ENCODE results near the gene CDH4.

The CDH4 gene

DNA sequence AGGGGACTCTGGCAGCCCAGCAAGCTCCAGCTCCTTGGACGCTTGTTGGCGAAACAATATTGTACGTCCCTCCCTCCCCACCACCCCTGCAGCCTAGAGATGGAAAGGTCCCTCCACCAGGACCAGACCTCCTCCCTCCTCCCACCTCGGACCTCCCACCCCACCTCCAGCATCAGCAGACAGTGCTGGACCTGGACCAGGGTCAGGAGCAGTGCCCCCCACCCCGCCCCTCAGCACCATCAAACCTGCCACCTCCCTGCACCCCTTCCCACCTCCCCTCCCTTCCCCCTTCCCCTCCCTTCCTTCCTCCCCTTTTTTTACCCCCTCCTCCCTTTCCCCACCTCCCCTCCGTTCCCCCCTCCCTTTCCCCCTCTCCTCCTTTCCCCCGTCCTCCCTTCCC lies 715.2 kb downstream of the CDH4 start:
- no peak overlapping the region for H2AFZ ChIP-seq (ENCODE audit: low read length)
- H3K4me2 ChIP-seq (ENCODE audit: insufficient read depth, low read length, poor library complexity, severe bottlenecking): no peak overlapping the region
- no peak overlapping the region for H3K4ac ChIP-seq (ENCODE audit: low read length)
- no peak overlapping the region for H2BK5ac ChIP-seq (ENCODE audit: low read length)
- peak overlapping the region; percentile 81 for H2BK15ac ChIP-seq (ENCODE audit: low read length)
- no peak overlapping the region for H4K91ac ChIP-seq (ENCODE audit: low read depth, low read length, poor library complexity)
- peaks cover 3 to 9% of the 10 kb centered on the region in 2 donors for H3K36me3 ChIP-seq (replicated peaks in 1 of 2; ENCODE audit: control insufficient read depth in 2 of 2, insufficient read depth in 2 of 2, low read length in 2 of 2)
- H3K4me1 ChIP-seq (ENCODE audit: control insufficient read depth in 2 of 2, insufficient read depth in 1 of 2, low read depth in 1 of 2, low read length in 2 of 2): peaks cover 0 to 2% of the 10 kb centered on the region in 2 donors
- 67% methylated on average over 1 of the region's 7 CpGs; no CpG with 5 or more reads in 1 of the 2 donors for WGBS, 2 donors (ENCODE audit: extremely low coverage in 2 of 2, insufficient read length in 2 of 2, insufficient replicate concordance in 1 of 2)
- H3K23ac ChIP-seq (ENCODE audit: low read depth, low read length, poor library complexity): no peak overlapping the region
- H2BK12ac ChIP-seq (ENCODE audit: low read length): no peak overlapping the region
- no peak overlapping the region for H3K9ac ChIP-seq (ENCODE audit: low read depth, low read length, poor library complexity)
- H3K14ac ChIP-seq (ENCODE audit: low read length): peak overlapping the region; percentile 82
- no peak overlapping the region for H4K8ac ChIP-seq (ENCODE audit: low read depth, low read length)
- H3K9me3 ChIP-seq (replicated peaks in 1 of 2; ENCODE audit: control insufficient read depth in 2 of 2, insufficient read depth in 1 of 2, low read depth in 1 of 2, low read length in 2 of 2): peaks cover 0 to 3% of the 10 kb centered on the region in 2 donors
- H3K18ac ChIP-seq (ENCODE audit: low read length): no peak overlapping the region
- peaks cover 0 to 6% (median 0%) of the 10 kb centered on the region in 3 experiments for H3K27me3 ChIP-seq (ENCODE audit: control insufficient read depth in 3 of 3, insufficient read depth in 3 of 3, low read depth in 1 of 3, low read length in 3 of 3)
- H3K4me3 ChIP-seq (ENCODE audit: low read length in 2 of 2): no peak overlapping the region
- H3K79me1 ChIP-seq (ENCODE audit: low read depth, low read length): no peaks in the 10 kb centered on the region
- no peak overlapping the region for H3K27ac ChIP-seq (replicated peaks; ENCODE audit: low read length)
- no peak overlapping the region for H2AK5ac ChIP-seq (ENCODE audit: low read depth, low read length)
- H2BK120ac ChIP-seq (ENCODE audit: low read depth, low read length): no peak overlapping the region
- no peak for DNase-seq (ENCODE audit: low spot score)

DNA sequence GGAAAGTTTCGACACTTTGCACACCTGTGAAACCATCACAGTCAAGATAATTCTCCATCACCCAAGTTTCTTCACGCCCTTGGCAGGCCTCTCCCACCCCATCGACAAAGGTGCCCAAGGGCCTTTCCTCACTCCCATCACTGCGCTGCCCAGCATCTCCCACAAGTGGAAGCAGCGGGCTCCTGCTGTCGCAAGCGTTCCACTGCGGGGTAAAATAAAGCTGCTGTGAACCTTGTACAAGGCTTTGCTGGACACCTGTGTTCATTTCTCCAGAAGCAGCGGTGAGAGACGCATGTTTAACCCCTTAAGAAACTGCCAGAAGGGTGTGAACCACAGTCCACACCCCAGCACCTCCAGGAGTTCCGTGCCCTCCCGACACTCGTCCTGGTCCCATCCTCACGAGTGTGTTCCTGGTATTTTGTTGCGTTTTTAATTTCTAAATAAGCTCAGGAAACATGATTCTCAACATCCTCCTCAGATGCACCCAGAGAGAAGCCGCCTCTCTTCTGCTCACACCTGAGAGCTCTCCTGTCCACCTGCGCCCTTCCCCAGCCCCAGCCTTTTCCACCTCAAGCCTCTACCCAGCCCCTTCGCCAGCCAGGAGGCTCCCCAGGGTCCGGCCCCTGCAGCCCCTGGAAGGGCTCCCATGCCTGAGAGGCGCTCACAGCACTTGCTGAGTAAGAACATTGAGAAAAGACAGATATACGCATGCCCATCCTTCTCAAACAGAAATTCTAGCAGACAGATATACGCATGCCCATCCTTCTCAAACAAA lies 716.2 kb downstream of the CDH4 start:
- no CpG with 5 or more reads among the region's 22 CpGs for WGBS, 2 donors (ENCODE audit: extremely low coverage in 2 of 2, insufficient read length in 2 of 2, insufficient replicate concordance in 1 of 2)
- H3K9ac ChIP-seq (ENCODE audit: low read depth, low read length, poor library complexity): no peak overlapping the region

DNA sequence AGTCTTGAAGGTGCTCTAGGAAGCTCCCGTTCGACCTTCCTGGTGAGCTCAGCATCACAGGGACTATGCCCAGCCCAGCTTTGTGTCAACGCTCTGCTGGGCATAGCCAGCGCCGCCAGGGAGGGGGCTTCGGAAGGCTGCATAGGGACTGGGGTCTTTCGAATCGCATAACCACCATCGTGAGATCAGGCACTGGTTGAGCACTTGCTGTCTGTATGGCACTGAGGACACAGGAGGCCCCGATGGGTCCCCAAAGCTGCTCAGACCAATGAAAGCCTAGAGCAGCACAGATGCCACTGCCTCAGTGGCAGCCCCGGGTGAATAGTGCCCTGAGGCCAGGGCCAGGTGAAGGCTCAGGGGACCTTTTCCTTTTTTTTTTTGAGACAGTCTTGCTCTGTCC lies 716.9 kb downstream of the CDH4 start:
- Histone ChIP-seq H3K27ac (replicated peaks; ENCODE audit: low read length) (no peak overlapping the region), H3K4me1 (ENCODE audit: control insufficient read depth in 2 of 2, insufficient read depth in 1 of 2, low read depth in 1 of 2, low read length in 2 of 2) (peaks cover 0 to 2% of the 10 kb centered on the region in 2 donors), H3K23ac (ENCODE audit: low read depth, low read length, poor library complexity) (peak overlapping the region; percentile 60), H3K79me1 (ENCODE audit: low read depth, low read length) (no peaks in the 10 kb centered on the region), H3K18ac (ENCODE audit: low read length) (no peak overlapping the region), H2AK5ac (ENCODE audit: low read depth, low read length) (no peak overlapping the region), H2BK5ac (ENCODE audit: low read length) (no peak overlapping the region), H2BK15ac (ENCODE audit: low read length) (no peak overlapping the region), H2BK120ac (ENCODE audit: low read depth, low read length) (no peak overlapping the region), H3K4me2 (ENCODE audit: insufficient read depth, low read length, poor library complexity, severe bottlenecking) (no peak overlapping the region), H2AFZ (ENCODE audit: low read length) (no peak overlapping the region), H4K91ac (ENCODE audit: low read depth, low read length, poor library complexity) (no peak overlapping the region), H3K4me3 (ENCODE audit: low read length in 2 of 2) (no peak overlapping the region), H4K8ac (ENCODE audit: low read depth, low read length) (no peak overlapping the region), H3K9me3 (replicated peaks in 1 of 2; ENCODE audit: control insufficient read depth in 2 of 2, insufficient read depth in 1 of 2, low read depth in 1 of 2, low read length in 2 of 2) (peaks cover 0 to 8% of the 10 kb centered on the region in 2 donors), H2BK12ac (ENCODE audit: low read length) (no peak overlapping the region), H3K27me3 (ENCODE audit: control insufficient read depth in 3 of 3, insufficient read depth in 3 of 3, low read depth in 1 of 3, low read length in 3 of 3) (peaks cover 0 to 6% (median 0%) of the 10 kb centered on the region in 3 experiments), H3K14ac (ENCODE audit: low read length) (no peak overlapping the region), H3K36me3 (replicated peaks in 1 of 2; ENCODE audit: control insufficient read depth in 2 of 2, insufficient read depth in 2 of 2, low read length in 2 of 2) (peaks cover 13 to 25% of the 10 kb centered on the region in 2 donors), H3K9ac (ENCODE audit: low read depth, low read length, poor library complexity) (no peak overlapping the region), H3K4ac (ENCODE audit: low read length) (no peak overlapping the region)
- no CpG with 5 or more reads among the region's 11 CpGs for WGBS, 2 donors (ENCODE audit: extremely low coverage in 2 of 2, insufficient read length in 2 of 2, insufficient replicate concordance in 1 of 2)
- DNase-seq (ENCODE audit: low spot score): no peak

More for the DNA sequence above, 716.2 kb downstream of the CDH4 start:
- H3K23ac ChIP-seq (ENCODE audit: low read depth, low read length, poor library complexity): no peak overlapping the region
- no peak overlapping the region for H2BK12ac ChIP-seq (ENCODE audit: low read length)
- no peak overlapping the region for H3K4me2 ChIP-seq (ENCODE audit: insufficient read depth, low read length, poor library complexity, severe bottlenecking)
- no peak overlapping the region for H2BK5ac ChIP-seq (ENCODE audit: low read length)
- no peak overlapping the region for H2AFZ ChIP-seq (ENCODE audit: low read length)
- no peak overlapping the region for H2BK120ac ChIP-seq (ENCODE audit: low read depth, low read length)
- no peak overlapping the region for H4K8ac ChIP-seq (ENCODE audit: low read depth, low read length)
- H3K4me1 ChIP-seq (ENCODE audit: control insufficient read depth in 2 of 2, insufficient read depth in 1 of 2, low read depth in 1 of 2, low read length in 2 of 2): peaks cover 0 to 2% of the 10 kb centered on the region in 2 donors
- H3K14ac ChIP-seq (ENCODE audit: low read length): no peak overlapping the region
- peaks cover 0 to 8% of the 10 kb centered on the region in 2 donors for H3K9me3 ChIP-seq (replicated peaks in 1 of 2; ENCODE audit: control insufficient read depth in 2 of 2, insufficient read depth in 1 of 2, low read depth in 1 of 2, low read length in 2 of 2)
- no peak overlapping the region for H2BK15ac ChIP-seq (ENCODE audit: low read length)
- H3K18ac ChIP-seq (ENCODE audit: low read length): no peak overlapping the region
- H2AK5ac ChIP-seq (ENCODE audit: low read depth, low read length): no peak overlapping the region
- H3K79me1 ChIP-seq (ENCODE audit: low read depth, low read length): no peaks in the 10 kb centered on the region
- H4K91ac ChIP-seq (ENCODE audit: low read depth, low read length, poor library complexity): no peak overlapping the region
- no peak for DNase-seq (ENCODE audit: low spot score)
- H3K4ac ChIP-seq (ENCODE audit: low read length): no peak overlapping the region
- H3K4me3 ChIP-seq (ENCODE audit: low read length in 2 of 2): no peak overlapping the region
- H3K36me3 ChIP-seq (replicated peaks in 1 of 2; ENCODE audit: control insufficient read depth in 2 of 2, insufficient read depth in 2 of 2, low read length in 2 of 2): peaks cover 12 to 18% of the 10 kb centered on the region in 2 donors
- peaks cover 0 to 6% (median 0%) of the 10 kb centered on the region in 3 experiments for H3K27me3 ChIP-seq (ENCODE audit: control insufficient read depth in 3 of 3, insufficient read depth in 3 of 3, low read depth in 1 of 3, low read length in 3 of 3)
- no peak overlapping the region for H3K27ac ChIP-seq (replicated peaks; ENCODE audit: low read length)

GRCh38 chr20:61969806-61970205 lies 717.7 kb downstream of the CDH4 start:
- no peak for DNase-seq (ENCODE audit: low spot score)
- Histone ChIP-seq H3K4me1 (ENCODE audit: control insufficient read depth in 2 of 2, insufficient read depth in 1 of 2, low read depth in 1 of 2, low read length in 2 of 2) (peaks cover 0 to 6% of the 10 kb centered on the region in 2 donors), H2BK120ac (ENCODE audit: low read depth, low read length) (no peak overlapping the region), H2BK15ac (ENCODE audit: low read length) (no peak overlapping the region), H3K18ac (ENCODE audit: low read length) (no peak overlapping the region), H3K4me2 (ENCODE audit: insufficient read depth, low read length, poor library complexity, severe bottlenecking) (no peak overlapping the region), H3K36me3 (replicated peaks in 1 of 2; ENCODE audit: control insufficient read depth in 2 of 2, insufficient read depth in 2 of 2, low read length in 2 of 2) (peaks cover 17 to 34% of the 10 kb centered on the region in 2 donors), H3K27me3 (ENCODE audit: control insufficient read depth in 3 of 3, insufficient read depth in 3 of 3, low read depth in 1 of 3, low read length in 3 of 3) (peaks cover 0 to 6% (median 0%) of the 10 kb centered on the region in 3 experiments), H2BK12ac (ENCODE audit: low read length) (no peak overlapping the region), H3K14ac (ENCODE audit: low read length) (no peak overlapping the region), H2AK5ac (ENCODE audit: low read depth, low read length) (no peak overlapping the region), H3K4me3 (ENCODE audit: low read length in 2 of 2) (no peak overlapping the region), H2AFZ (ENCODE audit: low read length) (no peak overlapping the region), H3K23ac (ENCODE audit: low read depth, low read length, poor library complexity) (no peak overlapping the region), H3K9ac (ENCODE audit: low read depth, low read length, poor library complexity) (no peak overlapping the region), H3K4ac (ENCODE audit: low read length) (no peak overlapping the region), H3K9me3 (replicated peaks in 1 of 2; ENCODE audit: control insufficient read depth in 2 of 2, insufficient read depth in 1 of 2, low read depth in 1 of 2, low read length in 2 of 2) (peaks cover 0 to 8% of the 10 kb centered on the region in 2 donors), H4K8ac (ENCODE audit: low read depth, low read length) (no peak overlapping the region), H2BK5ac (ENCODE audit: low read length) (no peak overlapping the region), H3K27ac (replicated peaks; ENCODE audit: low read length) (no peak overlapping the region), H4K91ac (ENCODE audit: low read depth, low read length, poor library complexity) (no peak overlapping the region), H3K79me1 (ENCODE audit: low read depth, low read length) (no peaks in the 10 kb centered on the region)
- WGBS, 2 donors (ENCODE audit: extremely low coverage in 2 of 2, insufficient read length in 2 of 2, insufficient replicate concordance in 1 of 2): no CpG with 5 or more reads among the region's 27 CpGs
